Common myeloid progenitor, CD34-positive (primary cell): ENCODE results near the gene CACNA2D3.

ENCODE experiments used
- CTCF ChIA-PET: fragments of 350-600 bp; sonication (Branson Sonifier 250); formaldehyde crosslinking; loops from one replicate; lab custom pipeline; 2021; ENCODE audit warnings: antibody characterized with exemption; lab: Charles Lee
- POLR2A ChIA-PET: fragments of 350-600 bp; sonication (Branson Sonifier 250); formaldehyde crosslinking; loops from one replicate; lab custom pipeline; 2021; ENCODE audit warnings: antibody characterized with exemption; lab: Charles Lee
- DNase-seq, 3 donors: peaks; one replicate each; pipeline versions ENCODE4 v3.0.0 to v3.0.0-alpha.2; 2013
- H3K27ac ChIP-seq, 2 experiments: 1 replicate in 1 of 2; 2 replicates in 1 of 2; pipeline ENCODE4 v1.7.0; 2013; ENCODE audit warnings: inconsistent platforms in 2 of 2, low read length in 2 of 2, mild to moderate bottlenecking in 2 of 2, low read depth in 1 of 2, moderate library complexity in 1 of 2; ENCODE audit not compliant: severe bottlenecking in 2 of 2, insufficient read depth in 1 of 2, poor library complexity in 1 of 2
- H3K27me3 ChIP-seq, 5 experiments: replicated peaks in 2 of 5; 1 replicate in 3 of 5; 2 replicates in 2 of 5; pipeline versions ENCODE4 v1.6.1 to v1.7.0; 2013; ENCODE audit warnings: low read length in 4 of 5, mild to moderate bottlenecking in 2 of 5, moderate library complexity in 2 of 5, inconsistent platforms in 1 of 5; ENCODE audit not compliant: insufficient read depth in 5 of 5, control insufficient read depth in 4 of 5
- H3K36me3 ChIP-seq, 4 experiments: 1 replicate in 2 of 4; 2 replicates in 2 of 4; pipeline versions ENCODE4 v1.6.1 to v1.7.0; 2013; ENCODE audit warnings: low read length in 3 of 4, control low read depth in 1 of 4, mild to moderate bottlenecking in 1 of 4; ENCODE audit not compliant: control insufficient read depth in 4 of 4, insufficient read depth in 4 of 4
- H3K4me1 ChIP-seq, 4 experiments: 1 replicate in 3 of 4; 2 replicates in 1 of 4; pipeline versions ENCODE4 v1.6.1 to v1.7.1; 2013; ENCODE audit warnings: low read length in 3 of 4, mild to moderate bottlenecking in 3 of 4, control low read depth in 1 of 4, inconsistent platforms in 1 of 4, moderate library complexity in 1 of 4; ENCODE audit not compliant: control insufficient read depth in 4 of 4, insufficient read depth in 4 of 4; ENCODE audit errors: control extremely low read depth in 1 of 4
- H3K4me3 ChIP-seq, 7 experiments: 1 replicate in 4 of 7; 2 replicates in 3 of 7; pipeline versions ENCODE4 v1.5.1 to v1.7.0; 2013; ENCODE audit warnings: mild to moderate bottlenecking in 7 of 7, low read length in 6 of 7, moderate library complexity in 6 of 7, inconsistent platforms in 2 of 7, low read depth in 2 of 7, control low read depth in 1 of 7; ENCODE audit not compliant: insufficient read depth in 4 of 7, control insufficient read depth in 1 of 7; ENCODE audit errors: extremely low read depth in 1 of 7
- H3K9me3 ChIP-seq, 5 experiments: 1 replicate in 4 of 5; 2 replicates in 1 of 5; pipeline versions ENCODE4 v1.6.1 to v1.7.1; 2013; ENCODE audit warnings: low read length in 4 of 5, mild to moderate bottlenecking in 2 of 5, inconsistent platforms in 1 of 5, low read depth in 1 of 5, moderate library complexity in 1 of 5; ENCODE audit not compliant: control insufficient read depth in 4 of 5, insufficient read depth in 2 of 5; ENCODE audit errors: control extremely low read depth in 1 of 5
- WGBS: methylation state at CpG from one replicate; pipeline ENCODE4 v1.1.5; 2013; ENCODE audit not compliant: insufficient coverage; 5-methylcytosine and 5-hydroxymethylcytosine counted together

Gene CACNA2D3

DNA sequence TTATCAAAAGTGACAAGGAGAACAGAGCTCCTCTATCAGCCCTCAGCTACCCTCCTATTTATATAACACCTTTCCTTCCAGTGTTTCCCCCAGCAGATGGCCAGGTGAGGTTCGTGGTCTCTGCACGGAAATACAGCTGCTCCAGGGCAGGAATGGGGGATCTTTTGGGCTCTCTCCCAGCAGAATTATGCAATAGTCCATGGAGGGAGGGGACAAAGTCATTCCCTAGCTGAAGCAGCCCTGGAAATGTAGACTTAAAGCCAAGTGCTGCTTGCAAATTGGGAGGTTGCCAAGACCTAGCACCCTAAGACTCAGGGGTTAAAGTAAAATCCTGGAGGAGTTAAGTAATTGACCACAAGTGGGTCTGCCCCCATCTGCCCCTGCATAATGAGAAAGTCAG is 549.2 kb downstream of the CACNA2D3 start:
- Histone ChIP-seq H3K36me3 (no peaks in the 10 kb centered on the region), H3K9me3 (no peaks in the 10 kb centered on the region), H3K27ac (no peak overlapping the region), H3K27me3 (peaks cover 0 to 8% (median 0%) of the 10 kb centered on the region in 5 experiments), H3K4me3 (no peak overlapping the region), H3K4me1 (no peaks in the 10 kb centered on the region)
- ChIA-PET CTCF (interaction anchor here (0.6 kb wide), 1 partner anchor 9 kb away, joined by 4 read pairs; no protein-coding TSS in a partner anchor), POLR2A (interaction anchor here (0.6 kb wide), 1 partner anchor 76 kb away, joined by 3 read pairs; no protein-coding TSS in a partner anchor)
- WGBS, result 53% methylated on average over 2 of the region's 2 CpGs
- DNase-seq, result no peak

DNA sequence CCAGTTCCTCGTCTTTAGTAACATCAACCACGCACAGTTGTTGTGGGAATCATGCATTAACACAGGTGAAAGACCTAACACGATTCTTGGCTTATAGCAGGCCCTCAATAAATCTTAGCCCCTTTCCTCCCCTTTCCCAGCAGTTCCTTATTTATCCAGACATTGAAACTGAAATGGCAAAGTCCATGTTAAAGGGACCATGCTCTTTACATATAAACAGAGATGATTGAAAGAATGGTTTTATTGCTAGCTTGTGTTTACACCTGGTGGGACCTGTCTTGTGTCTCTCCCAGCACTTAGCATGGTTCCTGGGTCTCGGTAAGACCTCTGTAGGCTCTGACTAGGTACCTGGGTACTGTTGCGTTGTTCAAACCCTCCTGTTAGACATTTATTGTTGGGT is 553.7 kb downstream of the CACNA2D3 start:
- WGBS, result 86% methylated on average over 5 of the region's 5 CpGs

DNA sequence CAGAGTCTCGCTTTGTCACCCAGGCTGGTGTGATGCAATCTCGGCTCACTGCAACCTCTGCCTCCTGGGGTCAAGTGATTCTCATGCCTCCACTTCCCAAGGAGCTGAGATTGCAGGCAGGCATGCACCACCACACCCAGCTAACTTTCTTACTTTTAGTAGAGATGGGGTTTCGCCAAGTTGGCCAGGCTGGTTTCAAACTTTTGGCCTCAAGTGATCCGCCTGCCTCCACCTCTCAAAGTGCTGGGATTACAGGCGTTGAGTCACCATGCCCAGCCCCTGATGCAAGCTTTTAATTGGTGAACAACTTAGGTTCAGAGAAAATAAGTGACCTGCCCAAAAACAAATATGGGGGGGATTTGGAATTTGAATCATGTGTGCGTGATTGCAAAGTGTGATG is 559.4 kb downstream of the CACNA2D3 start:
- Histone ChIP-seq H3K27ac (no peak overlapping the region), H3K36me3 (no peaks in the 10 kb centered on the region), H3K27me3 (no peaks in the 10 kb centered on the region), H3K9me3 (no peaks in the 10 kb centered on the region), H3K4me1 (no peaks in the 10 kb centered on the region), H3K4me3 (no peak overlapping the region)
- WGBS, result 96% methylated on average over 5 of the region's 6 CpGs
- CTCF ChIA-PET, result no interaction called here
- DNase-seq, result no peak
- POLR2A ChIA-PET, result no interaction called here

More for the DNA sequence above, 553.7 kb downstream of the CACNA2D3 start:
- H3K27ac ChIP-seq, result no peak overlapping the region
- no peak overlapping the region for H3K4me3 ChIP-seq
- peaks cover 0 to 2% (median 0%) of the 10 kb centered on the region in 5 experiments for H3K27me3 ChIP-seq
- DNase-seq, result no peak
- ChIA-PET CTCF (no interaction called here), POLR2A (no interaction called here)
- H3K9me3 ChIP-seq, result no peaks in the 10 kb centered on the region
- H3K4me1 ChIP-seq, result no peaks in the 10 kb centered on the region
- no peaks in the 10 kb centered on the region for H3K36me3 ChIP-seq

- CTCF ChIA-PET, result no interaction called here
- Histone ChIP-seq H3K36me3 (no peaks in the 10 kb centered on the region), H3K4me3 (no peak overlapping the region), H3K4me1 (no peaks in the 10 kb centered on the region), H3K27ac (no peak overlapping the region), H3K27me3 (no peaks in the 10 kb centered on the region), H3K9me3 (no peaks in the 10 kb centered on the region)
- WGBS, result 100% methylated on average over 2 of the region's 2 CpGs
- DNase-seq, result no peak
- POLR2A ChIA-PET, result no interaction called here
Observed at GRCh38 chr3:54685213-54685612, 562.9 kb downstream of the CACNA2D3 start.

DNA sequence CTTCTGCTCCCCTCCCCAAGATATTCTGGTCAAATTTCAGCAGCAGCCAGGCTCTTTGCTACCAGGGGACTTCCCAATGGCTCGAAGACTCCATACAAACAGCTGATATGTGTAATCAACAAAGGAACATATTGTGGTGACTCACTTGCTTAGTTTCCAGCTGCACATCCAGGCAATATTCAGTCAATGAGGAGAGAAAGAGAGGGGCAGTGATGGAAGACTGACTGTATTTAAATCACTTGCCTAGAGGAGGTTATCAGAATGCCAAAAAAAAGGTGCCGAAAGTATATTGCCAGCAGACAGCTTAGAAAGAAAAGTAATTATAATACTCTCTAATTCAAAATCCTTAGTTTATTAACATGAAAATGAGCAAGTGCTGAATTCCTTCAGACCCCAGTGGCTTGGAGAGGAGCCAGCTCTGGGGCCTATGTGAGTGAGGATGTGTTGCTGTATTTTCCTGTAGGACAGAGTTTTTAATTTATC is 569.0 kb downstream of the CACNA2D3 start:
- H3K4me1 ChIP-seq, result no peaks in the 10 kb centered on the region
- WGBS, result no CpG with 5 or more reads among the region's 2 CpGs
- no peaks in the 10 kb centered on the region for H3K27me3 ChIP-seq
- no peak overlapping the region for H3K27ac ChIP-seq
- DNase-seq, result no peak
- H3K36me3 ChIP-seq, result no peaks in the 10 kb centered on the region
- POLR2A ChIA-PET, result no interaction called here
- CTCF ChIA-PET, result no interaction called here
- no peaks in the 10 kb centered on the region for H3K9me3 ChIP-seq
- H3K4me3 ChIP-seq, result no peak overlapping the region

DNA sequence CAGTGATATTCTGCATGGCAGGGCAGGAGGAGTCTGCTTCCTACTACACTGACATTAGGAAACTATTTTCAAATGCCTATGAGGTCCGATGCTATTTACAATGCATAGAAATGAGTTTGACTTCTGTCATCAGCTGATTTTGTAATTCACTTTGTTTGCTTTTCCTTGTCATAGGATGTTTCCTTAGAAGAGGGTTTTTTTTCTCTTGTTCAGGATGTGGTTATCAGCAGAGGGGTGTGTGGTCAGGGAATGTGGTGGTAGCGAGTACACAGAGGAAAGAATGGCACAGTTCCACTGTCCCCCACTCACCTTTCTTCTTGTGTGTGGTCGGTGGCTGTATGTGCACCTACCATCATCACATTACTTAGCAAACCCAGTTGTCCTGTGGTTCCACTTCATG is 574.0 kb downstream of the CACNA2D3 start:
- CTCF ChIA-PET, result no interaction called here
- 33% methylated on average over 2 of the region's 3 CpGs for WGBS
- Histone ChIP-seq H3K36me3 (no peaks in the 10 kb centered on the region), H3K27me3 (no peaks in the 10 kb centered on the region), H3K27ac (no peak overlapping the region), H3K9me3 (no peaks in the 10 kb centered on the region), H3K4me1 (no peaks in the 10 kb centered on the region), H3K4me3 (no peak overlapping the region)
- DNase-seq, result no peak
- POLR2A ChIA-PET, result no interaction called here

GRCh38 chr3:54698054-54698453 is 575.7 kb downstream of the CACNA2D3 start:
- no peaks in the 10 kb centered on the region for H3K9me3 ChIP-seq
- H3K4me1 ChIP-seq, result no peaks in the 10 kb centered on the region
- H3K4me3 ChIP-seq, result no peak overlapping the region
- no peaks in the 10 kb centered on the region for H3K36me3 ChIP-seq
- H3K27me3 ChIP-seq, result no peaks in the 10 kb centered on the region
- H3K27ac ChIP-seq, result no peak overlapping the region
- CTCF ChIA-PET, result no interaction called here
- POLR2A ChIA-PET, result no interaction called here
- no CpG with 5 or more reads among the region's 1 CpG for WGBS
- no peak for DNase-seq
